Measurements from ENCODE around the gene PRKCE. TPM values are rescaled to one million over a fixed set of nuclear protein-coding genes. Genes with fewer than 3 reads are reported as not detected.

The PRKCE gene
- total and polyA plus RNA-seq, 3 experiments from 2014 or later, result 3.1 to 9.6 (median 7.9) TPM

GRCh38 chr2:46177461-46178089 lies 526.1 kb downstream of the PRKCE start:
- ChIA-PET CTCF (no interaction called here), POLR2A (no interaction called here)
- peak in 2 of 5 donors; percentile 20 to 22 for DNase-seq
- Mint-ChIP-seq H3K9me3 (no peaks in the 10 kb centered on the region), H3K4me3 (no peak overlapping the region), H3K4me1 (peaks cover 19 to 47% (median 34%) of the 10 kb centered on the region in 3 donors), H3K36me3 (no peaks in the 10 kb centered on the region), H3K27me3 (no peaks in the 10 kb centered on the region), H3K27ac (peak overlapping the region in 6 of 8 donors; percentile 18 to 89 (median 60))
- Histone ChIP-seq H3K4me3 (ENCODE audit: low read length) (no peak overlapping the region), H3K9me3 (ENCODE audit: low read length) (no peaks in the 10 kb centered on the region), H3K27me3 (ENCODE audit: insufficient read depth, low read length, poor library complexity, severe bottlenecking) (no peaks in the 10 kb centered on the region), H3K36me3 (ENCODE audit: insufficient read depth, low read length) (no peaks in the 10 kb centered on the region), H3K27ac (ENCODE audit: low read depth, low read length) (no peak overlapping the region), H3K4me1 (ENCODE audit: insufficient read depth, low read length) (peaks cover 11% of the 10 kb centered on the region)

- CTCF ChIA-PET, result interaction anchor here (1.4 kb wide), 1 partner anchor 15 kb away, joined by 3 read pairs; no protein-coding TSS in a partner anchor
- H3K36me3 ChIP-seq (ENCODE audit: insufficient read depth, low read length), result no peaks in the 10 kb centered on the region
- H3K27ac ChIP-seq (ENCODE audit: low read depth, low read length), result no peak overlapping the region
- Mint-ChIP-seq H3K27ac (peak overlapping the region; percentile 67 to 96 (median 79)), H3K4me1 (peaks cover 17 to 45% (median 27%) of the 10 kb centered on the region in 3 donors), H3K27me3 (no peaks in the 10 kb centered on the region), H3K36me3 (peaks cover 0 to 4% (median 2%) of the 10 kb centered on the region in 3 donors), H3K9me3 (no peaks in the 10 kb centered on the region), H3K4me3 (peak overlapping the region in 2 of 7 donors; percentile 25 to 40)
- POLR2A ChIA-PET, result no interaction called here
- H3K9me3 ChIP-seq (ENCODE audit: low read length), result no peaks in the 10 kb centered on the region
- H3K4me1 ChIP-seq (ENCODE audit: insufficient read depth, low read length), result peaks cover 11% of the 10 kb centered on the region
- H3K4me3 ChIP-seq (ENCODE audit: low read length), result no peak overlapping the region
- no peaks in the 10 kb centered on the region for H3K27me3 ChIP-seq (ENCODE audit: insufficient read depth, low read length, poor library complexity, severe bottlenecking)
- DNase-seq, result peak; percentile 41 to 79 (median 54)
Observed at GRCh38 chr2:46179037-46179621, 527.7 kb downstream of the PRKCE start.

GRCh38 chr2:46180189-46180588 lies 528.7 kb downstream of the PRKCE start:
- H3K9me3 ChIP-seq (ENCODE audit: low read length), result no peaks in the 10 kb centered on the region
- Mint-ChIP-seq H3K9me3 (peaks cover 0 to under 1% (median 0%) of the 10 kb centered on the region in 5 donors), H3K27ac (peak overlapping the region in 4 of 8 donors; percentile 1 to 93 (median 86)), H3K36me3 (peaks cover 0 to 8% (median 4%) of the 10 kb centered on the region in 3 donors), H3K4me3 (no peak overlapping the region), H3K4me1 (peaks cover 10 to 34% (median 17%) of the 10 kb centered on the region in 3 donors), H3K27me3 (no peaks in the 10 kb centered on the region)
- H3K27ac ChIP-seq (ENCODE audit: low read depth, low read length), result no peak overlapping the region
- no peaks in the 10 kb centered on the region for H3K27me3 ChIP-seq (ENCODE audit: insufficient read depth, low read length, poor library complexity, severe bottlenecking)
- ChIA-PET CTCF (no interaction called here), POLR2A (no interaction called here)
- no peaks in the 10 kb centered on the region for H3K36me3 ChIP-seq (ENCODE audit: insufficient read depth, low read length)
- DNase-seq, result no peak
- no peak overlapping the region for H3K4me3 ChIP-seq (ENCODE audit: low read length)
- peaks cover 11% of the 10 kb centered on the region for H3K4me1 ChIP-seq (ENCODE audit: insufficient read depth, low read length)

- H3K4me1 ChIP-seq (ENCODE audit: insufficient read depth, low read length), result peaks cover 11% of the 10 kb centered on the region
- peaks cover 10 to 32% (median 13%) of the 10 kb centered on the region in 3 donors for H3K4me1 Mint-ChIP-seq
- CTCF ChIA-PET, result no interaction called here
- no peak for DNase-seq
- no peak overlapping the region for H3K4me3 ChIP-seq (ENCODE audit: low read length)
- no peaks in the 10 kb centered on the region for H3K27me3 ChIP-seq (ENCODE audit: insufficient read depth, low read length, poor library complexity, severe bottlenecking)
- POLR2A ChIA-PET, result no interaction called here
- peak overlapping the region in 5 of 8 donors; percentile 5 to 37 (median 18) for H3K27ac Mint-ChIP-seq
- H3K27me3 Mint-ChIP-seq, result no peaks in the 10 kb centered on the region
- peaks cover 0 to 2% (median 0%) of the 10 kb centered on the region in 5 donors for H3K9me3 Mint-ChIP-seq
- H3K4me3 Mint-ChIP-seq, result no peak overlapping the region
- no peaks in the 10 kb centered on the region for H3K36me3 ChIP-seq (ENCODE audit: insufficient read depth, low read length)
- H3K36me3 Mint-ChIP-seq, result peaks cover 0 to 11% (median 4%) of the 10 kb centered on the region in 3 donors
- H3K9me3 ChIP-seq (ENCODE audit: low read length), result no peaks in the 10 kb centered on the region
- no peak overlapping the region for H3K27ac ChIP-seq (ENCODE audit: low read depth, low read length)
Observed at GRCh38 chr2:46181306-46181705, 529.8 kb downstream of the PRKCE start.

GRCh38 chr2:46181789-46182530 lies 530.5 kb downstream of the PRKCE start:
- POLR2A ChIA-PET, result no interaction called here
- H3K27me3 Mint-ChIP-seq, result no peaks in the 10 kb centered on the region

GRCh38 chr2:46183426-46183825 lies 532.0 kb downstream of the PRKCE start:
- CTCF ChIA-PET, result no interaction called here
- Histone ChIP-seq H3K27me3 (ENCODE audit: insufficient read depth, low read length, poor library complexity, severe bottlenecking) (no peaks in the 10 kb centered on the region), H3K36me3 (ENCODE audit: insufficient read depth, low read length) (no peaks in the 10 kb centered on the region), H3K4me3 (ENCODE audit: low read length) (no peak overlapping the region), H3K27ac (ENCODE audit: low read depth, low read length) (no peak overlapping the region), H3K9me3 (ENCODE audit: low read length) (no peaks in the 10 kb centered on the region), H3K4me1 (ENCODE audit: insufficient read depth, low read length) (peaks cover 15% of the 10 kb centered on the region)
- Mint-ChIP-seq H3K27ac (peak overlapping the region in 1 of 8 donors; percentile 49), H3K9me3 (peaks cover 0 to 2% (median 0%) of the 10 kb centered on the region in 5 donors), H3K36me3 (peaks cover 0 to 11% (median 4%) of the 10 kb centered on the region in 3 donors), H3K4me1 (peaks cover 20 to 31% (median 30%) of the 10 kb centered on the region in 3 donors), H3K4me3 (no peak overlapping the region), H3K27me3 (no peaks in the 10 kb centered on the region)
- no peak for DNase-seq
- POLR2A ChIA-PET, result no interaction called here

More at GRCh38 chr2:46181789-46182530, 530.5 kb downstream of the PRKCE start:
- Mint-ChIP-seq H3K36me3 (peaks cover 0 to 11% (median 4%) of the 10 kb centered on the region in 3 donors), H3K4me3 (no peak overlapping the region), H3K27ac (peak overlapping the region in 3 of 8 donors; percentile 16 to 71 (median 22)), H3K9me3 (peaks cover 0 to 2% (median 0%) of the 10 kb centered on the region in 5 donors), H3K4me1 (peaks cover 11 to 32% (median 19%) of the 10 kb centered on the region in 3 donors)
- no peak overlapping the region for H3K27ac ChIP-seq (ENCODE audit: low read depth, low read length)
- H3K36me3 ChIP-seq (ENCODE audit: insufficient read depth, low read length), result no peaks in the 10 kb centered on the region
- DNase-seq, result no peak
- H3K4me3 ChIP-seq (ENCODE audit: low read length), result no peak overlapping the region
- peaks cover 13% of the 10 kb centered on the region for H3K4me1 ChIP-seq (ENCODE audit: insufficient read depth, low read length)
- CTCF ChIA-PET, result no interaction called here
- H3K27me3 ChIP-seq (ENCODE audit: insufficient read depth, low read length, poor library complexity, severe bottlenecking), result no peaks in the 10 kb centered on the region
- no peaks in the 10 kb centered on the region for H3K9me3 ChIP-seq (ENCODE audit: low read length)

- CTCF ChIA-PET, result no interaction called here
- no peak overlapping the region for H3K27ac ChIP-seq (ENCODE audit: low read depth, low read length)
- DNase-seq, result no peak
- no peaks in the 10 kb centered on the region for H3K9me3 ChIP-seq (ENCODE audit: low read length)
- POLR2A ChIA-PET, result no interaction called here
- H3K4me3 ChIP-seq (ENCODE audit: low read length), result no peak overlapping the region
- no peaks in the 10 kb centered on the region for H3K27me3 Mint-ChIP-seq
- no peaks in the 10 kb centered on the region for H3K27me3 ChIP-seq (ENCODE audit: insufficient read depth, low read length, poor library complexity, severe bottlenecking)
- H3K4me1 ChIP-seq (ENCODE audit: insufficient read depth, low read length), result peaks cover 4% of the 10 kb centered on the region
- H3K4me1 Mint-ChIP-seq, result peaks cover 10 to 19% (median 16%) of the 10 kb centered on the region in 3 donors
- H3K36me3 Mint-ChIP-seq, result peaks cover 3 to 11% (median 6%) of the 10 kb centered on the region in 3 donors
- H3K9me3 Mint-ChIP-seq, result peaks cover 0 to 2% (median 0%) of the 10 kb centered on the region in 5 donors
- H3K36me3 ChIP-seq (ENCODE audit: insufficient read depth, low read length), result no peaks in the 10 kb centered on the region
- peak overlapping the region in 1 of 8 donors; percentile 97 for H3K27ac Mint-ChIP-seq
- no peak overlapping the region for H3K4me3 Mint-ChIP-seq
Observed at GRCh38 chr2:46184794-46185583, 533.5 kb downstream of the PRKCE start.
